GM12891 (cell line): ENCODE measurements around the gene ANKK1.

ENCODE experiments used
- PAX5 ChIP-seq: IDR thresholded peaks from 2 replicates; pipeline ENCODE4 v1.6.1; 2011; ENCODE audit warnings: low read length, moderate library complexity, mild to moderate bottlenecking; ENCODE audit not compliant: insufficient read depth, severe bottlenecking
- POLR2A ChIP-seq: IDR thresholded peaks from 2 replicates; pipeline ENCODE4 v1.6.1; 2011; ENCODE audit warnings: low read depth, low read length, control low read depth
- POLR2AphosphoS5 ChIP-seq: IDR thresholded peaks from 2 replicates; pipeline ENCODE4 v1.6.1; 2011; ENCODE audit warnings: low read depth, low read length, control low read depth
- TAF1 ChIP-seq: IDR thresholded peaks from 2 replicates; pipeline ENCODE4 v1.6.1; 2011; ENCODE audit warnings: low read depth, low read length, control low read depth

GRCh38 chr11:113448316-113448677 lies 60.7 kb downstream of the ANKK1 start:
- TF ChIP-seq POLR2AphosphoS5, result no peak
- TF ChIP-seq TAF1, result no peak
- no peak for TF ChIP-seq POLR2A
- TF ChIP-seq PAX5, result no peak
